Gastroesophageal sphincter (tissue), 3 donors: ENCODE results near the gene ARHGEF6.

Experiments used
- EP300 ChIP-seq: sonication (generic); formaldehyde crosslinking; IDR thresholded peaks from one replicate; pipeline ENCODE4 v1.6.1; 2017; ENCODE audit warnings: antibody characterized with exemption, mild to moderate bottlenecking
- POLR2A ChIP-seq, 2 donors: fragments of 450-650 bp; IDR thresholded peaks; one replicate each; pipeline ENCODE4 v1.6.1; 2017; ENCODE audit warnings: antibody characterized with exemption in 2 of 2, mild to moderate bottlenecking in 2 of 2, moderate library complexity in 1 of 2
- POLR2AphosphoS5 ChIP-seq: sonication (generic); formaldehyde crosslinking; IDR thresholded peaks from one replicate; pipeline ENCODE4 v1.6.1; 2017; ENCODE audit warnings: antibody characterized with exemption
- TF ChIP-seq, protein P1 (sequence below), 4 experiments: fragments of 200-600 bp in 2 of 4; fragments of 450-650 bp in 2 of 4; sonication (generic) in 1 of 4; IDR thresholded peaks; one replicate each; pipeline ENCODE4 v1.5.1; 2017 to 2019; ENCODE audit warnings: antibody characterized with exemption in 4 of 4, mild to moderate bottlenecking in 2 of 4, moderate library complexity in 2 of 4

- TF ChIP-seq, protein P1, sequence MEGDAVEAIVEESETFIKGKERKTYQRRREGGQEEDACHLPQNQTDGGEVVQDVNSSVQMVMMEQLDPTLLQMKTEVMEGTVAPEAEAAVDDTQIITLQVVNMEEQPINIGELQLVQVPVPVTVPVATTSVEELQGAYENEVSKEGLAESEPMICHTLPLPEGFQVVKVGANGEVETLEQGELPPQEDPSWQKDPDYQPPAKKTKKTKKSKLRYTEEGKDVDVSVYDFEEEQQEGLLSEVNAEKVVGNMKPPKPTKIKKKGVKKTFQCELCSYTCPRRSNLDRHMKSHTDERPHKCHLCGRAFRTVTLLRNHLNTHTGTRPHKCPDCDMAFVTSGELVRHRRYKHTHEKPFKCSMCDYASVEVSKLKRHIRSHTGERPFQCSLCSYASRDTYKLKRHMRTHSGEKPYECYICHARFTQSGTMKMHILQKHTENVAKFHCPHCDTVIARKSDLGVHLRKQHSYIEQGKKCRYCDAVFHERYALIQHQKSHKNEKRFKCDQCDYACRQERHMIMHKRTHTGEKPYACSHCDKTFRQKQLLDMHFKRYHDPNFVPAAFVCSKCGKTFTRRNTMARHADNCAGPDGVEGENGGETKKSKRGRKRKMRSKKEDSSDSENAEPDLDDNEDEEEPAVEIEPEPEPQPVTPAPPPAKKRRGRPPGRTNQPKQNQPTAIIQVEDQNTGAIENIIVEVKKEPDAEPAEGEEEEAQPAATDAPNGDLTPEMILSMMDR (IDR thresholded peaks at IDR 0.05) = no peak
- no peak for TF ChIP-seq POLR2AphosphoS5
- TF ChIP-seq POLR2A (IDR thresholded peaks at IDR 0.05) = no peak
- no peak for TF ChIP-seq EP300
Measured at GRCh38 chrX:136755411-136755810, 25.3 kb downstream of the ARHGEF6 start.
